ENCODE results near the gene JPH2. TPM values are rescaled to one million over a fixed set of nuclear protein-coding genes. Genes with fewer than 3 reads are reported as not detected.

Gene JPH2
- total and polyA plus RNA-seq, 2 experiments from 2014 or later = 0.16 to 1.1 TPM

- Histone ChIP-seq H3K79me2 (replicated peaks; ENCODE audit: insufficient read depth) (no peaks in the 10 kb centered on the region), H3K36me3 (ENCODE audit: insufficient read depth) (no peaks in the 10 kb centered on the region), H2AFZ (no peak overlapping the region), H3F3A (replicated peaks; ENCODE audit: low read depth) (no peaks in the 10 kb centered on the region), H3K9me2 (ENCODE audit: insufficient read depth) (no peaks in the 10 kb centered on the region), H3K4me2 (no peak overlapping the region), H3K27me3 (ENCODE audit: insufficient read depth) (peaks cover 4% of the 10 kb centered on the region; the same call in 1 of the 2 replicates), H3K4me3 (no peak overlapping the region), H3K4me1 (ENCODE audit: insufficient read depth) (peaks cover 17% of the 10 kb centered on the region; the same call in 1 of the 2 replicates), H3K27ac (ENCODE audit: low read depth) (no peak overlapping the region), H4K20me1 (replicated peaks; ENCODE audit: insufficient read depth) (no peaks in the 10 kb centered on the region)
- Mint-ChIP-seq H3K36me3 (ENCODE audit: low read depth) (no peaks in the 10 kb centered on the region), H3K4me3 (no peak overlapping the region), H3K27me3 (ENCODE audit: insufficient read depth, low read depth, poor library complexity) (peaks cover 7% of the 10 kb centered on the region), H3K27ac (no peak overlapping the region), H3K9me3 (no peaks in the 10 kb centered on the region), H3K4me1 (peaks cover 25% of the 10 kb centered on the region)
- ATAC-seq = no peak
- DNase-seq (ENCODE audit: low spot score) = no peak
- TF ChIP-seq JUNB (IDR thresholded peaks at IDR 0.05; ENCODE audit: unreplicated experiment) (no peak), STAT1 (IDR thresholded peaks at IDR 0.05; ENCODE audit: unreplicated experiment) (no peak), ZNF114 (CRISPR knock-in tag; IDR thresholded peaks at IDR 0.05) (no peak)
These were observed 4.1 kb downstream of the JPH2 start for GRCh38 chr20:44182863-44183262.

- Histone ChIP-seq H3K4me3 (no peak overlapping the region), H4K20me1 (replicated peaks; ENCODE audit: insufficient read depth) (no peaks in the 10 kb centered on the region), H3F3A (replicated peaks; ENCODE audit: low read depth) (no peaks in the 10 kb centered on the region), H2AFZ (no peak overlapping the region), H3K36me3 (ENCODE audit: insufficient read depth) (no peaks in the 10 kb centered on the region), H3K27me3 (ENCODE audit: insufficient read depth) (peaks cover 4% of the 10 kb centered on the region; the same call in 1 of the 2 replicates), H3K9me2 (ENCODE audit: insufficient read depth) (no peaks in the 10 kb centered on the region), H3K79me2 (replicated peaks; ENCODE audit: insufficient read depth) (no peaks in the 10 kb centered on the region), H3K4me1 (ENCODE audit: insufficient read depth) (peaks cover 13% of the 10 kb centered on the region; the same call in 1 of the 2 replicates), H3K4me2 (no peak overlapping the region), H3K27ac (ENCODE audit: low read depth) (no peak overlapping the region)
- DNase-seq (ENCODE audit: low spot score) = no peak
- Mint-ChIP-seq H3K27ac (no peak overlapping the region), H3K27me3 (ENCODE audit: insufficient read depth, low read depth, poor library complexity) (peaks cover 7% of the 10 kb centered on the region), H3K36me3 (ENCODE audit: low read depth) (no peaks in the 10 kb centered on the region), H3K4me3 (no peak overlapping the region), H3K9me3 (no peaks in the 10 kb centered on the region), H3K4me1 (peaks cover 20% of the 10 kb centered on the region)
- no peak for ATAC-seq
- TF ChIP-seq POLR2AphosphoS5 (IDR thresholded peaks at IDR 0.05; ENCODE audit: low read depth) (no peak), ETS1 (IDR thresholded peaks at IDR 0.05) (no peak), NANOG (IDR thresholded peaks at IDR 0.05; ENCODE audit: borderline replicate concordance) (no peak), EZH2phosphoT487 (IDR thresholded peaks at IDR 0.05; ENCODE audit: unreplicated experiment) (no peak), ZNF114 (CRISPR knock-in tag; IDR thresholded peaks at IDR 0.05) (no peak), CREB1 (CRISPR knock-in tag; IDR thresholded peaks at IDR 0.05; ENCODE audit: low read depth) (no peak), ZNF462 (CRISPR knock-in tag; IDR thresholded peaks at IDR 0.05) (no peak), CTCF (conservative IDR thresholded peaks at IDR 0.05; ENCODE audit: low read depth in 2 of 2) (no peak)
These were observed 4.7 kb downstream of the JPH2 start for GRCh38 chr20:44182135-44182765.

Measured in GM23338 (cell line).